Naive B cell (primary cell): Measurements from ENCODE around the gene USP47. TPM values are rescaled to one million over a fixed set of nuclear protein-coding genes. Genes with fewer than 3 reads are reported as not detected.

Experiments
- ATAC-seq, 2 donors: fragments of 150-1000 bp; cut with Tn5 transposase; 2 replicates each; pipeline ENCODE4 v1.10.0; 2021; ENCODE audit warnings: low read depth in 2 of 2, mild to moderate bottlenecking in 2 of 2, moderate library complexity in 2 of 2
- DNase-seq: peaks from one replicate; pipeline ENCODE4 v3.0.0; 2022
- H3K27ac Mint-ChIP-seq, 6 donors: one replicate each; pipeline ENCODE4 v1.8.0; 2020 to 2022; ENCODE audit warnings: mild to moderate bottlenecking in 6 of 6, mixed read lengths in 6 of 6, moderate library complexity in 5 of 6, inconsistent platforms in 2 of 6
- H3K27me3 Mint-ChIP-seq, 3 donors: one replicate each; pipeline ENCODE4 v1.8.0; 2021 to 2022; ENCODE audit warnings: mixed read lengths in 3 of 3, mild to moderate bottlenecking in 1 of 3
- H3K36me3 Mint-ChIP-seq, 2 donors: one replicate each; pipeline ENCODE4 v1.8.0; 2020 to 2022; ENCODE audit warnings: mixed read lengths in 2 of 2, inconsistent platforms in 1 of 2, mild to moderate bottlenecking in 1 of 2
- H3K4me1 Mint-ChIP-seq, 3 donors: one replicate each; pipeline ENCODE4 v1.8.0; 2020 to 2022; ENCODE audit warnings: mixed read lengths in 3 of 3, inconsistent platforms in 1 of 3, mild to moderate bottlenecking in 1 of 3, moderate library complexity in 1 of 3
- H3K4me3 Mint-ChIP-seq, 8 donors: one replicate each; pipeline ENCODE4 v1.8.0; 2020 to 2022; ENCODE audit warnings: mild to moderate bottlenecking in 8 of 8, mixed read lengths in 8 of 8, moderate library complexity in 8 of 8, inconsistent platforms in 2 of 8
- H3K9me3 Mint-ChIP-seq, 7 donors: one replicate each; pipeline ENCODE4 v1.8.0; 2020 to 2022; ENCODE audit warnings: mixed read lengths in 7 of 7, mild to moderate bottlenecking in 5 of 7, inconsistent platforms in 2 of 7, moderate library complexity in 1 of 7
- polyA plus RNA-seq, 6 donors: library from polyadenylated mRNA; unstranded; fragments of 300-500 nt; fragmentation: Illumina TruSeq; gene quantifications; one replicate each; pipeline ENCODE4 v1.2.3, GENCODE V29; 2021; ENCODE audit warnings: low read depth in 6 of 6

USP47 gene
- polyA plus RNA-seq, 6 donors from 2014 or later, result 28.5 to 51.7 (median 33.3) TPM

GRCh38 chr11:11979488-11980117 is 137.8 kb downstream of the USP47 start:
- H3K27ac Mint-ChIP-seq, result no peak overlapping the region
- peaks cover 3 to 7% (median 4%) of the 10 kb centered on the region in 3 donors for H3K4me1 Mint-ChIP-seq
- DNase-seq (no peak), ATAC-seq (no peak)
- H3K36me3 Mint-ChIP-seq, result peaks cover 0 to 8% of the 10 kb centered on the region in 2 donors
- peaks cover 4 to 39% (median 24%) of the 10 kb centered on the region in 3 donors for H3K27me3 Mint-ChIP-seq
- peaks cover 0 to 7% (median 3%) of the 10 kb centered on the region in 7 donors for H3K9me3 Mint-ChIP-seq
- no peak overlapping the region for H3K4me3 Mint-ChIP-seq

GRCh38 chr11:11980200-11980599 is 138.4 kb downstream of the USP47 start:
- H3K27me3 Mint-ChIP-seq, result peaks cover 4 to 39% (median 24%) of the 10 kb centered on the region in 3 donors

GRCh38 chr11:11980841-11981308 is 139.1 kb downstream of the USP47 start:
- Mint-ChIP-seq H3K9me3 (peaks cover 0 to 7% (median 3%) of the 10 kb centered on the region in 7 donors), H3K36me3 (peaks cover 0 to 8% of the 10 kb centered on the region in 2 donors), H3K27ac (no peak overlapping the region), H3K4me3 (no peak overlapping the region), H3K4me1 (peaks cover 3 to 7% (median 4%) of the 10 kb centered on the region in 3 donors), H3K27me3 (peaks cover 4 to 39% (median 24%) of the 10 kb centered on the region in 3 donors)
- no peak for ATAC-seq
- no peak for DNase-seq

More at GRCh38 chr11:11980200-11980599, 138.4 kb downstream of the USP47 start:
- H3K4me3 Mint-ChIP-seq, result no peak overlapping the region
- DNase-seq (no peak), ATAC-seq (no peak)
- peaks cover 3 to 7% (median 4%) of the 10 kb centered on the region in 3 donors for H3K4me1 Mint-ChIP-seq
- H3K9me3 Mint-ChIP-seq, result peaks cover 0 to 7% (median 3%) of the 10 kb centered on the region in 7 donors
- H3K36me3 Mint-ChIP-seq, result peaks cover 0 to 8% of the 10 kb centered on the region in 2 donors
- H3K27ac Mint-ChIP-seq, result no peak overlapping the region

- ATAC-seq (no peak), DNase-seq (no peak)
- H3K27me3 Mint-ChIP-seq, result peaks cover 4 to 39% (median 19%) of the 10 kb centered on the region in 3 donors
- H3K36me3 Mint-ChIP-seq, result peaks cover 0 to 8% of the 10 kb centered on the region in 2 donors
- no peak overlapping the region for H3K27ac Mint-ChIP-seq
- H3K4me3 Mint-ChIP-seq, result no peak overlapping the region
- peaks cover 3 to 7% (median 4%) of the 10 kb centered on the region in 3 donors for H3K4me1 Mint-ChIP-seq
- peaks cover 0 to 7% (median 3%) of the 10 kb centered on the region in 7 donors for H3K9me3 Mint-ChIP-seq
Observed at GRCh38 chr11:11981364-11981763, 139.6 kb downstream of the USP47 start.

- DNase-seq (no peak), ATAC-seq (no peak)
- peaks cover 3 to 7% (median 4%) of the 10 kb centered on the region in 3 donors for H3K4me1 Mint-ChIP-seq
- H3K27me3 Mint-ChIP-seq, result peaks cover 4 to 39% (median 18%) of the 10 kb centered on the region in 3 donors
- H3K36me3 Mint-ChIP-seq, result peaks cover 0 to 8% of the 10 kb centered on the region in 2 donors
- H3K9me3 Mint-ChIP-seq, result peaks cover 0 to 7% (median 3%) of the 10 kb centered on the region in 7 donors
- H3K27ac Mint-ChIP-seq, result peak overlapping the region in 1 of 6 donors; percentile 19
- H3K4me3 Mint-ChIP-seq, result no peak overlapping the region
Observed at GRCh38 chr11:11981840-11982239, 140.1 kb downstream of the USP47 start.

GRCh38 chr11:11982461-11982860 is 140.7 kb downstream of the USP47 start:
- Mint-ChIP-seq H3K4me3 (no peak overlapping the region), H3K4me1 (peaks cover 3 to 7% (median 4%) of the 10 kb centered on the region in 3 donors), H3K27ac (no peak overlapping the region), H3K9me3 (peaks cover 0 to 7% (median 3%) of the 10 kb centered on the region in 7 donors), H3K27me3 (peaks cover 4 to 33% (median 18%) of the 10 kb centered on the region in 3 donors), H3K36me3 (peaks cover 0 to 8% of the 10 kb centered on the region in 2 donors)
- no peak for DNase-seq
- ATAC-seq, result no peak

- peaks cover 0 to 8% of the 10 kb centered on the region in 2 donors for H3K36me3 Mint-ChIP-seq
- DNase-seq (no peak), ATAC-seq (no peak)
- peaks cover 3 to 7% (median 4%) of the 10 kb centered on the region in 3 donors for H3K4me1 Mint-ChIP-seq
- no peak overlapping the region for H3K27ac Mint-ChIP-seq
- no peak overlapping the region for H3K4me3 Mint-ChIP-seq
- H3K9me3 Mint-ChIP-seq, result peaks cover 0 to 7% (median 3%) of the 10 kb centered on the region in 7 donors
- peaks cover 4 to 32% (median 18%) of the 10 kb centered on the region in 3 donors for H3K27me3 Mint-ChIP-seq
Observed at GRCh38 chr11:11982975-11983374, 141.2 kb downstream of the USP47 start.

- Mint-ChIP-seq H3K4me3 (no peak overlapping the region), H3K36me3 (peaks cover 0 to 3% of the 10 kb centered on the region in 2 donors), H3K4me1 (peaks cover under 1 to 2% (median 1%) of the 10 kb centered on the region in 3 donors), H3K9me3 (peaks cover 0 to 3% (median 1%) of the 10 kb centered on the region in 7 donors), H3K27ac (no peak overlapping the region), H3K27me3 (peaks cover 4 to 32% (median 18%) of the 10 kb centered on the region in 3 donors)
- DNase-seq, result no peak
- ATAC-seq, result no peak
Observed at GRCh38 chr11:11983427-11983826, 141.7 kb downstream of the USP47 start.

- H3K27me3 Mint-ChIP-seq, result peaks cover 4 to 31% (median 18%) of the 10 kb centered on the region in 3 donors
- H3K9me3 Mint-ChIP-seq, result peaks cover 0 to 3% (median 0%) of the 10 kb centered on the region in 7 donors
- no peaks in the 10 kb centered on the region for H3K4me1 Mint-ChIP-seq
- no peak for DNase-seq
- ATAC-seq, result no peak
- H3K4me3 Mint-ChIP-seq, result peak overlapping the region in 1 of 8 donors; percentile 65
- no peak overlapping the region for H3K27ac Mint-ChIP-seq
- H3K36me3 Mint-ChIP-seq, result no peaks in the 10 kb centered on the region
Observed at GRCh38 chr11:11984563-11984962, 142.8 kb downstream of the USP47 start.

- no peaks in the 10 kb centered on the region for H3K36me3 Mint-ChIP-seq
- ATAC-seq, result no peak
- H3K27me3 Mint-ChIP-seq, result peaks cover 5 to 26% (median 14%) of the 10 kb centered on the region in 3 donors
- H3K4me3 Mint-ChIP-seq, result no peak overlapping the region
- H3K27ac Mint-ChIP-seq, result no peak overlapping the region
- DNase-seq, result no peak
- peaks cover 0 to 3% (median 0%) of the 10 kb centered on the region in 7 donors for H3K9me3 Mint-ChIP-seq
- H3K4me1 Mint-ChIP-seq, result no peaks in the 10 kb centered on the region
Observed at GRCh38 chr11:11985016-11985715, 143.4 kb downstream of the USP47 start.

- Mint-ChIP-seq H3K27me3 (peaks cover 4 to 23% (median 11%) of the 10 kb centered on the region in 3 donors), H3K4me1 (no peaks in the 10 kb centered on the region), H3K9me3 (peaks cover 0 to 1% (median 0%) of the 10 kb centered on the region in 7 donors), H3K4me3 (no peak overlapping the region), H3K27ac (no peak overlapping the region), H3K36me3 (no peaks in the 10 kb centered on the region)
- no peak for ATAC-seq
- no peak for DNase-seq
Observed at GRCh38 chr11:11985954-11986949, 144.5 kb downstream of the USP47 start.

GRCh38 chr11:11987503-11988022 is 145.8 kb downstream of the USP47 start:
- no peak overlapping the region for H3K27ac Mint-ChIP-seq
- H3K9me3 Mint-ChIP-seq, result peaks cover 0 to 1% (median 0%) of the 10 kb centered on the region in 7 donors
- H3K36me3 Mint-ChIP-seq, result no peaks in the 10 kb centered on the region
- ATAC-seq (no peak), DNase-seq (no peak)
- no peaks in the 10 kb centered on the region for H3K4me1 Mint-ChIP-seq
- peak overlapping the region in 1 of 8 donors; percentile 22 for H3K4me3 Mint-ChIP-seq
- H3K27me3 Mint-ChIP-seq, result peaks cover 10 to 15% (median 10%) of the 10 kb centered on the region in 3 donors
